Transverse colon (tissue), 4 donors: ENCODE measurements around the gene RNU6-1. TPM values are rescaled to one million over a fixed set of nuclear protein-coding genes. Genes with fewer than 3 reads are reported as not detected.

Experiments
- DNase-seq: peaks from one replicate; pipeline ENCODE4 v3.0.0-alpha.2; 2019
- H3K27ac ChIP-seq, 4 donors: fragments of 200-600 bp; sonication (generic); 2 replicates each; pipeline ENCODE4 v1.5.1; 2016 to 2018; ENCODE audit warnings: inconsistent platforms in 4 of 4
- H3K27me3 ChIP-seq: fragments of 200-600 bp; sonication (generic); 2 replicates; pipeline ENCODE4 v1.5.1; 2017; ENCODE audit warnings: inconsistent platforms
- H3K36me3 ChIP-seq, 4 donors: fragments of 200-600 bp; sonication (generic); 2 replicates each; pipeline ENCODE4 v1.5.1; 2017 to 2019; ENCODE audit warnings: inconsistent platforms in 4 of 4
- H3K4me1 ChIP-seq, 4 donors: fragments of 200-600 bp; sonication (generic); 2 replicates each; pipeline ENCODE4 v1.5.1; 2017 to 2020; ENCODE audit warnings: inconsistent platforms in 4 of 4
- H3K4me3 ChIP-seq, 4 donors: fragments of 200-600 bp; sonication (generic); 1 replicate in 1 of 4; 2 replicates in 3 of 4; pipeline versions ENCODE4 v1.5.1 to v1.6.1; 2017 to 2019; ENCODE audit warnings: inconsistent platforms in 4 of 4
- H3K9me3 ChIP-seq, 2 donors: fragments of 200-600 bp; sonication (generic); 2 replicates each; pipeline ENCODE4 v1.5.1; 2017 to 2019; ENCODE audit warnings: inconsistent platforms in 2 of 2
- CTCF ChIP-seq, 5 experiments: fragments of 200-600 bp in 3 of 5; fragments of 450-650 bp in 2 of 5; sonication (generic) in 3 of 5; IDR thresholded peaks; 1 replicate in 2 of 5; 2 replicates in 3 of 5; pipeline ENCODE4 v1.5.1; 2016 to 2017; ENCODE audit warnings: antibody characterized with exemption in 5 of 5, inconsistent platforms in 3 of 5, mild to moderate bottlenecking in 2 of 5, moderate library complexity in 1 of 5
- EP300 ChIP-seq: sonication (generic); formaldehyde crosslinking; IDR thresholded peaks from one replicate; pipeline ENCODE4 v1.6.1; 2017; ENCODE audit warnings: antibody characterized with exemption, low read depth
- POLR2A ChIP-seq: fragments of 450-650 bp; IDR thresholded peaks from one replicate; pipeline ENCODE4 v1.6.1; 2016; ENCODE audit warnings: antibody characterized with exemption, mild to moderate bottlenecking, moderate library complexity
- POLR2AphosphoS5 ChIP-seq, 3 donors: sonication (generic); formaldehyde crosslinking; IDR thresholded peaks; one replicate each; pipeline ENCODE4 v1.6.1; 2016; ENCODE audit warnings: antibody characterized with exemption in 3 of 3
- WGBS, 2 donors: methylation state at CpG; one replicate each; pipeline ENCODE4 v1.1.5; 2018; ENCODE audit warnings: low coverage in 1 of 2; 5-methylcytosine and 5-hydroxymethylcytosine counted together
- in situ Hi-C, 4 donors: fragments of 200-750 bp; cut with MboI; loops; one replicate each; pipeline versions ENCODE4 v1.15.0 to v1.15.1; 2017; ENCODE audit warnings: low sequenced_read_pairs in 3 of 4, low pct_ligation_motif_present in 1 of 4, low pct_unique_long_range_greater_than_20kb in 1 of 4
- intact Hi-C: fragments of 100-400 bp; cut with DNase I; formaldehyde crosslinking; loops from one replicate; pipeline ENCODE4 v1.15.1; 2023; ENCODE audit warnings: low total_unique reads
- total RNA-seq, 4 donors: library from RNA; depleted of rRNA; stranded (reverse); fragments of >200 nt; gene quantifications; one replicate each; pipeline ENCODE4 v1.1.0, GENCODE V29; 2016

RNU6-1 gene
- total RNA-seq, 4 donors from 2014 or later = not detected

GRCh38 chr15:67869701-67870100 lies 29.9 kb upstream of the RNU6-1 start:
- Histone ChIP-seq H3K27me3 (no peaks in the 10 kb centered on the region), H3K27ac (no peak overlapping the region), H3K36me3 (no peaks in the 10 kb centered on the region), H3K4me1 (no peaks in the 10 kb centered on the region), H3K9me3 (no peaks in the 10 kb centered on the region), H3K4me3 (no peak overlapping the region)
- DNase-seq = no peak
- 66% methylated on average over 3 of the region's 3 CpGs; no CpG with 5 or more reads in 1 of the 2 donors for WGBS, 2 donors
- TF ChIP-seq POLR2AphosphoS5 (IDR thresholded peaks at IDR 0.05) (no peak), EP300 (no peak), POLR2A (no peak), CTCF (IDR thresholded peaks at IDR 0.05) (no peak)
- in situ Hi-C loops (loop anchor here (5.0 to 25.0 kb wide), 4 partner anchors 193 to 293 kb away; partner anchors contain the start of gene PIAS1 (in 3 of the 4)), intact Hi-C loops (loop anchor here (1.0 to 10.0 kb wide), 2 partner anchors 13 to 185 kb away; partner anchors contain the start of gene PIAS1)

GRCh38 chr15:67865766-67866165 lies 25.9 kb upstream of the RNU6-1 start:
- intact Hi-C loops = loop anchor here (10.0 kb wide), 1 partner anchor 189 kb away; the partner anchor contains the start of gene PIAS1
- TF ChIP-seq POLR2A = no peak
- no peak for TF ChIP-seq EP300
- no peak for TF ChIP-seq POLR2AphosphoS5 (IDR thresholded peaks at IDR 0.05)
- no peak for TF ChIP-seq CTCF (IDR thresholded peaks at IDR 0.05)
- Histone ChIP-seq H3K36me3 (no peaks in the 10 kb centered on the region), H3K4me3 (no peak overlapping the region), H3K4me1 (peaks cover 3 to 12% (median 10%) of the 10 kb centered on the region in 4 donors), H3K27me3 (no peaks in the 10 kb centered on the region), H3K9me3 (no peaks in the 10 kb centered on the region), H3K27ac (no peak overlapping the region)
- in situ Hi-C loops = loop anchor here (5.0 to 25.0 kb wide), 4 partner anchors 197 to 297 kb away; partner anchors contain the start of gene PIAS1 (in 3 of the 4)
- no peak for DNase-seq
- WGBS, 2 donors = 93% methylated on average over 4 of the region's 4 CpGs

- 79 to 83% methylated on average over 3 of the region's 3 CpGs for WGBS, 2 donors
- H3K4me1 ChIP-seq = peaks cover 3 to 12% (median 10%) of the 10 kb centered on the region in 4 donors
- H3K27me3 ChIP-seq = no peaks in the 10 kb centered on the region
- TF ChIP-seq POLR2A = no peak
- TF ChIP-seq POLR2AphosphoS5 (IDR thresholded peaks at IDR 0.05) = no peak
- DNase-seq = no peak
- no peaks in the 10 kb centered on the region for H3K9me3 ChIP-seq
- H3K36me3 ChIP-seq = no peaks in the 10 kb centered on the region
- intact Hi-C loops = loop anchor here (10.0 kb wide), 1 partner anchor 189 kb away; the partner anchor contains the start of gene PIAS1
- in situ Hi-C loops = loop anchor here (5.0 to 25.0 kb wide), 4 partner anchors 197 to 297 kb away; partner anchors contain the start of gene PIAS1 (in 3 of the 4)
- H3K27ac ChIP-seq = no peak overlapping the region
- no peak overlapping the region for H3K4me3 ChIP-seq
These were observed 25.5 kb upstream of the RNU6-1 start for GRCh38 chr15:67865331-67865730.

- in situ Hi-C loops (loop anchor here in 3 of 4 donors (10.0 to 25.0 kb wide), 3 partner anchors 199 to 299 kb away; partner anchors contain the start of gene PIAS1 (in 3 of the 3)), intact Hi-C loops (loop anchor here (2.0 to 10.0 kb wide), 3 partner anchors 191 to 347 kb away; partner anchors contain the start of gene PIAS1)
- 2 to 17% methylated on average over 1 to 20 of the region's 41 CpGs for WGBS, 2 donors
- TF ChIP-seq POLR2A = no peak
- TF ChIP-seq CTCF (IDR thresholded peaks at IDR 0.05) = peak; percentile 90 to 98 (median 95)
- peak in 1 of 3 donors; percentile 18 for TF ChIP-seq POLR2AphosphoS5 (IDR thresholded peaks at IDR 0.05)
- TF ChIP-seq EP300 = no peak
- Histone ChIP-seq H3K27ac (peak overlapping the region; percentile 9 to 67 (median 61)), H3K9me3 (no peaks in the 10 kb centered on the region), H3K36me3 (no peaks in the 10 kb centered on the region), H3K4me3 (peak overlapping the region; percentile 28 to 57 (median 34)), H3K27me3 (no peaks in the 10 kb centered on the region), H3K4me1 (peaks cover 3 to 12% (median 10%) of the 10 kb centered on the region in 4 donors)
- DNase-seq = peak; percentile 81
These were observed 23.7 kb upstream of the RNU6-1 start for GRCh38 chr15:67863442-67863987.
